ENCODE data around the gene CFL1.
A peak's percentile ranks its signal among the peaks of the same experiment; 100 is the strongest.

Gene CFL1

DNA sequence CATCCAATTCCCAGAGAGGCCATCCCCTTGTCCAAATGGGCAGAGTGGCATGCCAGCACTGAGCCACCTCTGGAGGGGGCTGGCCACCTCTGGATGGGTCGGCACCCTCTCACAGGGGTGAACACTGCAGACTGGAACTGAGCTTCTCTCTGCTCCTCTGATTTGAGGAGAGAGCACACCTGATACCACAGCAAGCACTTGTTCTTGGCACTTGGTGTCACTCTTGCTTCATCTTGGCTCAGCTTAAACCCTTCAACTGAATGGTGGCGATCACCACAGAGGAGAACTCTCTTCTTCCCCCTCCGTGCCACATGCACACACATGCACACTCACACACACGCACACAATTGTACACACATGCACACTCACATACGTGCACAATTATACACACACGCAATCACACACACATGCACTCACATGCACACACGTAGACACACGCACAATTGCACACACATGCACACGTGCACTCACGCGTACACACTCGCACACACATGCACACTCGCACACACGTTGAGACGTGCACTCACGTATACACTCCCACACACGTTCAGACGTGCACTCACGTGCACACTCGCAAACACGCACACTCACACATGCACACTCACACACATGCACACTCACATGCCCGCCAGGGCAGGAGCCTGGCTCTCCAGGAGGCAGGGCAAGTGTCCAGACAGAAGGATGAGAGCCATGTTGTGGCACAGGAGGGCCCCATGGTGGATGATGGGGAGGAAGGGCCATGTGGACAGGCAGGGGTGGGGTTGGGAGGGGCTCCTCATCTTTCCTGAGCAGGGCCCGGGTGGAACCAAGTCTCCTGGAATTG, 47.7 kb downstream of the CFL1 start:
- H3K4me3 ChIP-seq (ENCODE audit: low read depth, low read length), result no peak overlapping the region
- TF ChIP-seq, protein P1, sequence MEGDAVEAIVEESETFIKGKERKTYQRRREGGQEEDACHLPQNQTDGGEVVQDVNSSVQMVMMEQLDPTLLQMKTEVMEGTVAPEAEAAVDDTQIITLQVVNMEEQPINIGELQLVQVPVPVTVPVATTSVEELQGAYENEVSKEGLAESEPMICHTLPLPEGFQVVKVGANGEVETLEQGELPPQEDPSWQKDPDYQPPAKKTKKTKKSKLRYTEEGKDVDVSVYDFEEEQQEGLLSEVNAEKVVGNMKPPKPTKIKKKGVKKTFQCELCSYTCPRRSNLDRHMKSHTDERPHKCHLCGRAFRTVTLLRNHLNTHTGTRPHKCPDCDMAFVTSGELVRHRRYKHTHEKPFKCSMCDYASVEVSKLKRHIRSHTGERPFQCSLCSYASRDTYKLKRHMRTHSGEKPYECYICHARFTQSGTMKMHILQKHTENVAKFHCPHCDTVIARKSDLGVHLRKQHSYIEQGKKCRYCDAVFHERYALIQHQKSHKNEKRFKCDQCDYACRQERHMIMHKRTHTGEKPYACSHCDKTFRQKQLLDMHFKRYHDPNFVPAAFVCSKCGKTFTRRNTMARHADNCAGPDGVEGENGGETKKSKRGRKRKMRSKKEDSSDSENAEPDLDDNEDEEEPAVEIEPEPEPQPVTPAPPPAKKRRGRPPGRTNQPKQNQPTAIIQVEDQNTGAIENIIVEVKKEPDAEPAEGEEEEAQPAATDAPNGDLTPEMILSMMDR (IDR thresholded peaks at IDR 0.05; ENCODE audit: insufficient read depth, low read depth, low read length, missing control alignments), result no peak
- peak; percentile 26 for DNase-seq (ENCODE audit: low read depth)

DNA sequence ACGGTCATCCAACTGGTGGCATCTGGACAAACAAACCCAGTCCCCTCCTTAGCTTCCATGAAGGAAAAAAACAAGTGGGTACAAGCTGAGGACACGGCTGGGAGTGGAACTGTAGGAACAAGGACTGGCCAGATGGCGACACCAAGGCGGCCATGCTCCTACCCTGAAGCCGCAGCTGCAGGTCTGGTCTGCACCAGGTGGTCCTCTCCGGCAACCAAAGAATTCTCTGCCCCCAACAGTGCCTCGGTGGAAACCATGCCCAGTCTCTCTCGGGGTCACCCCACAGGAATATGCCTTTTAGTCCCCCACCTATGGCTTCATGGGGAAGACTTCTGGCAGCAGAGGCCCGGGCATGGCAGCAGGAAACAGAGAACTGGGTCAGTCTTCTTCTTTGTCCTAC, 48.5 kb downstream of the CFL1 start:
- DNase-seq (ENCODE audit: low read depth), result no peak
- TF ChIP-seq, protein P1 (IDR thresholded peaks at IDR 0.05; ENCODE audit: insufficient read depth, low read depth, low read length, missing control alignments), result no peak
- no peak overlapping the region for H3K4me3 ChIP-seq (ENCODE audit: low read depth, low read length)

DNA sequence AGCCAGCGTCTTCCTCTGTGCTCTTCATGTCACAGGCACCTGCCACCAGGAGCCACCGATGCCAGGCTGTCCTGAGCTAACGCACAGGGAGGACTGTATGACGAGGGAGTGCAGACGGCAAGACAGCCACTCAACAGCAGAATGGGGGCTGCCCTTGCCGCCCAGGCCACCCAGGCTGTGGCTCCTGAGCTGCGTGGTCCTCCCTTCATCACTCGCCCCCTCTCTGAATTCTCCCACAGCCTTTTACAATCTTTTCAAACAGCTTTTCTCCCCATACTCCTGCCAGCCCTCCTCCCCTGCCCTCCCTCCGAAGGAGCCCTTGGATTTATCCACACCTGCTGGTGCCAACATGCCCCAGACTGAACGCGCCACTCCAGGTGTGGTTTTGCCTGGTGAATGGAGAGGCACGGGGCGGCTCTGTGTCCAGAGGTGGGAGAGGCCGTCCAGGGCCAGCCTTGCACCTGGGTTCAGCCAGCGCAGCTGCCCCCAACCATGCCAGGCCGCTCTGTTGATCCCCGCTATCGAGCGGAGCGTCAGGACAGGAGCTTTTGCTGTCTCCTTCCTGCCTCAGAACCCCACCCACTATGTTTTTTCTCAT, 49.1 kb downstream of the CFL1 start:
- DNase-seq (ENCODE audit: low read depth), result no peak
- no peak overlapping the region for H3K4me3 ChIP-seq (ENCODE audit: low read depth, low read length)
- TF ChIP-seq, protein P1 (IDR thresholded peaks at IDR 0.05; ENCODE audit: insufficient read depth, low read depth, low read length, missing control alignments), result no peak

DNA sequence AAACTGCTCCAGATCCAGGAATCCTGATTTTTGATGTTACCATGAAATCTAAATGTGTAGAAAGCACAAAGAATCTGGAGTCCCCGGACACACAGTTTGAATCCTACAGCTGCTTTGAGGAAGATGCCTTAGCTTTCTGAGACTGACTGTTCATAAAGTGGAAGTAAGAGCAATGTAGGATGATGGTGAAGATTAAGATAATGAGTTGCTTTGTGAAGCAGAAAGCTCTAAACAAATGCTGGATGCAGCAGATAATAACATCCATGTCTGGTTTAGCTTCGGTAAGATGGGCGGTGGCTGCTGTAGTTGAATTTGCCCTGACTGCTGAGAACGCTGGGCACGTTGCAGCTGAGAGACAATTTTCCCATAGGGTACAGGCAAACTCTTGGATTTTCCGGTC, 51.0 kb downstream of the CFL1 start:
- TF ChIP-seq, protein P1 (IDR thresholded peaks at IDR 0.05; ENCODE audit: insufficient read depth, low read depth, low read length, missing control alignments), result no peak
- H3K4me3 ChIP-seq (ENCODE audit: low read depth, low read length), result no peak overlapping the region
- no peak for DNase-seq (ENCODE audit: low read depth)
